ENCODE data around the gene REXO1.
A peak's percentile ranks its signal among the peaks of the same experiment; 100 is the strongest.
"Not testable (repeated sequence)": the region's sequence is repeated elsewhere in the genome, so short reads cannot be mapped to it uniquely, and the experiment has no call there.

Gene REXO1, protein sequence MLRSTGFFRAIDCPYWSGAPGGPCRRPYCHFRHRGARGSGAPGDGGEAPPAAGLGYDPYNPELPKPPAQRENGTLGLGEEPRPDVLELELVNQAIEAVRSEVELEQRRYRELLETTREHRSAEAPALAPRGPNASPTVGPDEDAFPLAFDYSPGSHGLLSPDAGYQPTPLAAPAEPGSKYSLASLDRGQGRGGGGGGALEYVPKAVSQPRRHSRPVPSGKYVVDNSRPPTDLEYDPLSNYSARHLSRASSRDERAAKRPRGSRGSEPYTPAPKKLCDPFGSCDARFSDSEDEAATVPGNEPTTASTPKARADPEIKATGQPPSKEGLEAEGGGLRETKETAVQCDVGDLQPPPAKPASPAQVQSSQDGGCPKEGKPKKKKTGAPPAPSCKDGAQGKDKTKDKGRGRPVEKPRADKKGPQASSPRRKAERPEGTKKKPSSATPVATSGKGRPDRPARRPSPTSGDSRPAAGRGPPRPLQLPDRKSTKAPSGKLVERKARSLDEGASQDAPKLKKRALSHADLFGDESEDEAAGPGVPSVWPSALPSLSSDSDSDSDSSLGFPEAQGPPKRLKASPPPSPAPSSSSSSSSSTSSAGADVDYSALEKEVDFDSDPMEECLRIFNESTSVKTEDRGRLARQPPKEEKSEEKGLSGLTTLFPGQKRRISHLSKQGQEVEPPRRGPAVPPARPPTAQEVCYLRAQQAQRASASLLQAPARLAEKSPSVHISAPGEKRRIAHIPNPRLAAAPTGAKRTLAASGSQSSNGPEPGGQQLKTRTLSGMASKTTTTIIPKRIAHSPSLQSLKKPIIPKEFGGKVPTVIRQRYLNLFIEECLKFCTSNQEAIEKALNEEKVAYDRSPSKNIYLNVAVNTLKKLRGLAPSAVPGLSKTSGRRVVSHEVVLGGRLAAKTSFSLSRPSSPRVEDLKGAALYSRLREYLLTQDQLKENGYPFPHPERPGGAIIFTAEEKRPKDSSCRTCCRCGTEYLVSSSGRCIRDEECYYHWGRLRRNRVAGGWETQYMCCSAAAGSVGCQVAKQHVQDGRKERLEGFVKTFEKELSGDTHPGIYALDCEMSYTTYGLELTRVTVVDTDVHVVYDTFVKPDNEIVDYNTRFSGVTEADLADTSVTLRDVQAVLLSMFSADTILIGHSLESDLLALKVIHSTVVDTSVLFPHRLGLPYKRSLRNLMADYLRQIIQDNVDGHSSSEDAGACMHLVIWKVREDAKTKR
- total RNA-seq: 56.1 to 94.5 (median 88.9) reads per million in 3 experiments

DNA sequence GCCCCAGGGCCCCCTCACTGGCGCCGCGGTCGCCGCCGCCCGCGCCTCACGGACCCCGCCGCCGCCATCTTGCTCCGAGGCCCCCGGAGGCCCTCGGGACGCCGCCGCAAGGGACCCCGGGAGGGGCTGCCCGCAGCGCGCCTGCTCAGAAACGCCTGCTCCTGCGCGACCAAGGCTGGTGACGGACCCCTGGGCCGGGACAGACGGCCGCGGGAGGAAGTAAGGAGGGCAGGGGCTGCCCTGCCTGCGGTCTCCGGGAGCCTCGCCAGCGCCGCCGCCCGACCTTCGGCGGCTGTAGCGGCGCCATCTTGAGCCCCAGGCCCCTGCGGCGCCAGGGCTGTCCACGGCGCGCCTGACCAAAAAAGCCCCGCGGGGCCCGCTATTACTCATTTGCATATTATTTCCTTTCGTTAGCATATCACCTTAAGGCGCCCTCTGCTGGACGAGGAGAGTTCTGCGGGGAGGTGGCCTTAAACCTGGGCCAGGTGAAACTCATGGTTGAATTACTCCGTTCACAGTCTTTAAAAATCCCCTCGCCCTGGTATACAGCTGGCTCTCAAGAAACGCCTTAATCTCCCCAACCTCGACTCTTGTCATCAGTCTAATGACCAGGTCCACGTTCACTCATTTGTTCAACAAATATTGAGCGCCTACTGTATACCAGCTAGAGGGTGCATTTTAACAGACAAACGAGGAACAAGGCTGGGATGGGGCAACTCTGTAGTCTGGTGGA lies at the start of gene REXO1:
Gene REXO1 (minus strand): TSS at position 85 of the 733 bp plus-strand sequence. CDS start 125 bp downstream, outside the sequence.
- peak; percentile 96 for DNase-seq

DNA sequence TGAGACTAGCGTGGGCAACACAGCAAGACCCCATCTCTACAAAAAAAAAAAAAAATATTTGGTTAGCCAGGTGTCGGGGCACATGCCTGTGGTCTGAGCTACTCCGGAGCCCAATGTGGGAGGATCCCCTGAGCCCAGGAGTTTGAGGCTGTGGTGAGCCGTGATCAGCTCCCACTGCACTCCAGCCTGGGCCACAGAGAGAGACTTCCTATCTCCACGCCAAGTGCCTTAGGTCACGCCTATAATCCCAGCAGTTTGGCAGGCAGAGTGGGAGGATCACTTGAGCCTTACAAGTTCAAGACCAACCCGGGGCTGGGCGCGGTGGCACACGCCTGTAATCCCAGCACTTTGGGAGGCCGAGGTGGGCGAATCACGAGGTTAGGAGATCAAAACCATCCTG lies 48.2 kb upstream of the REXO1 start:
- no peak for DNase-seq

DNA sequence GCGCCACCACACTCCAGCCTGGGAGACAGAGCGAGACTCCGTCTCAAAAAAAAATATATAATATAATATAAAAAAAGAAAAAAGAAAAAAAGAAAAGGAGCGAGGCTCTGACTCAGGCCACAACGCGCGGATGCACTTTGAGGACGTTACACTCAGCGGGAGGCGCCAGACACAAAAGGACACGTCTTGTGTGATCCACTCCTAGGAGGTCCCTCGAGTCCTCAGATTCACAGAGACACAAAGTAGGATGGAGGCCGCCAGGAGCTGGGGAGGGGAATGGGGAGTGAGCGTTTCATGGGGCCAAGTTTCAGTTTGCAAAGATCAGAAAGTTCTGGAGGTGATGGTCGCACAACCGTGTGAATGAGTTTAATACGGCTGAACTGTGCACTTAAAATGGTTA lies 45.5 kb upstream of the REXO1 start:
- DNase-seq: no peak

DNA sequence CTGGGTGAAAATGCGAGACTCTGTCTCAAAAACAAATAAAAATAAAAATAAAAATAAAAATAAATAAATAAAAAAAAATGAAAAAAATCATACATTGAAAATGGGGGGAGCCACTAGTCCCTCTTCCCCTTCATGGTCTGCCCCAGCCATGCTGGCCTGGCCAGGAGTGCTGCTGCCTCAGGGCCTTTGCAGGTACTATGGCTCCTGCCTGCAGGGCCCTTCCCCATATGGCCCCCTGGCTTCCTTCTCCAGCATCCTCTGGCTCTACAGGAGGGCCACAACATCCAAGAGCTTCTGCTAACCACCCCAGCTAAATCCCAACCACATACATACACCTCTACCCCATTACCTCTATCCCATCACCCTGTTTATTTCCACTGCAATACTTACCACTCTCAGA lies 41.6 kb upstream of the REXO1 start:
- DNase-seq: no peak

DNA sequence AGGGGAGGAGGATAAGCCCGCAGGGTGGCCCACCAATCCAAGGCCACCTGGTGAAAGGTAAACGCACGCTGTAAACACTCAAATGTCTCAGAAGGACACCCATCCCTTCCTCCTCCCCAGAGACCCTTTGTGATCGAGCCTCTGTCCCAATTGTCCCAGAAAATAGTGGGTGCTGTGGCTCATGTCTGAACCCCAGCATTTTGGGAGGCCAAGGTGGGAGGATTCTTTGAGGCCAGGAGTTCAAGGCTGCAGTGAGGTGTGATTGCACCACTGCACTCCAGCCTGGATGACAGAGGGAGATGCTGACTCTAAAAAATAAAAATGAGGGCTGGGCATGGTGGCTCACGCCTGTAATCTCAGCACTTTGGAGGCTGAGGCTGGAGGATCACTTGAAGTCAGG lies 40.1 kb upstream of the REXO1 start:
- no peak for DNase-seq

DNA sequence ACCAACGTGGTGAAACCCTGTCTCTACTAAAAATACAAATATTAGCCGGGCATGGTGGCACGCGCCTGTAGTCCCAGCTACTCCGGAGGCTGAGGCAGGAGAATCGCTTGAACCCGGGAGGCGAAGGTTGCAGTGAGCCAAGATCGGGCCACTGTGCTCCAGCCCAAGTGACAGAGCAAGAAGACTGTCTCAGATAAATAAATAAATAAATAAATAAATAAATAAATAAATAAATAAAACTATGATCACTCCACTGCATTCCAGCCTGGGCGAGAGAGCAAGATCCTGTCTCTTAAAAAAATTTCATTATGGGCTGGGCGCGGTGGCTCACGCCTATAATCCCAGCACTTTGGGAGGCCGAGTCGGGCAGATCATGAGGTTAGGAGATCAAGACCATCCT lies 38.1 kb upstream of the REXO1 start:
- not testable (repeated sequence) for DNase-seq

DNA sequence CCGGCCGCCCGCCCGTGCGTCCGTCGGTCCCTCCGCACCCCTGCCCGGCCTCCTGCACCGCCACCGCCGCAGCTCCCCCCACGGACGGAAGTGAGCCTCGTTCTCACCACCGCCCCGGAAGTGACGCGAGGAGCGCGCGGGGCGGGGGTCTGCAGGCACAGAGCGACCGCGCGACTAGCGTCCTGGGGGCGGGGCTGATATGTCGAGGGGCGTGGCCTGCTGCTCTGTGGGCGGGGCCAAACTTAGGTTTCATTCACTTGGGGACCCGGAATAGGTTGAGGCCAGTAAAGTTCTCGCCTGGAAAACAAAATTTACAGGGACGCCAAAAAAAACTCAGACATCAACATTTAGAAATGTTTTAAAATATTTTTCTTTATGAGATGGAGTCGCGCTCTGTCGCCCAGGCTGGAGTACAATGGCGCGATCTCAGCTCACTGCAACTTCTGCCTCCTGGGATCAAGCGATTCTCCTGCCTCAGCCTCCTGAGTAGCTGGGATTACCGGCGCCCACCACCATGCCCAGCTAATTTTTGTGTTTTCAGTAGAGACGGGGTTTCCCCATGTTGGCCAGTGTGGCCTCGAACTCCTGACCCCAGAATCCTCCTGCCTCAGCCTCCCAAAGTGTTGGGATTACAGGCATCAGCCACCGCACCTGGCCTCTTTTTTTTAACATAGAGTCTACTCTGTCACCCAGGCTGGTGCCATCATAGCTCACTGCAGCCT lies 37.3 kb upstream of the REXO1 start, which contains the start of gene ABHD17A:
Gene ABHD17A (minus strand): TSS at position 99 of the 722 bp plus-strand sequence. CDS start 3,930 bp downstream, outside the sequence.
- peak; percentile 89 for DNase-seq

DNA sequence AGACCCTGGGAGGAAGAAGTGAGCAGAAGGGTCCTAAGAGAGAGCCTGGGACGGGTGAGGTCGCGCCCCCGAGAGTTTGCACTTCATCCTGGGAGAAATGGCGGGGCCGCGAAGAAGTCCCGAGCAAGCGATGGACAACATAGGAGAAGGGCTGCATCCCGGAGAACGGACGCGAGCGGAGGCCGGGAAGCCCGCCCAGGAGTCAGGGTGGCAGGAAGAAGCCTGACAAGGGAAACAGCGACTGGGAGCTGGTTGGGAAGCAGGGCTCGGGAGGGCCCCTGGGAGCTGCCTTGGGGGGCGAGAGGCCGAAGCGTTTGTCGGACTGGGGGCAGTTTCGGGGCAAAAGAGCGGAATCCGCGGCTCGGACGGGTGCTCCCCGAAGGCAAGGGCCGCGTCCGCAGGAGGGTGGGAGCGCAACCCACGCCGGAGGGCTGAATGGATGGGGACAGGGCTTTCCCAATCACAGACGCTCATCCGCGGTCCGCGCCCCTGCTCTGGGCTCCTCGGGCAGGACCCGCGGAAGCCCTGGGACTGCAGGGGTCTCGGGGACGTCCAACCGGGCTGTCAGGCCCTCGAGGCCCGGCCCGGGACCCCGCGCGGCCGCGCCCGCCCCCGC lies 36.5 kb upstream of the REXO1 start:
- DNase-seq: no peak

DNA sequence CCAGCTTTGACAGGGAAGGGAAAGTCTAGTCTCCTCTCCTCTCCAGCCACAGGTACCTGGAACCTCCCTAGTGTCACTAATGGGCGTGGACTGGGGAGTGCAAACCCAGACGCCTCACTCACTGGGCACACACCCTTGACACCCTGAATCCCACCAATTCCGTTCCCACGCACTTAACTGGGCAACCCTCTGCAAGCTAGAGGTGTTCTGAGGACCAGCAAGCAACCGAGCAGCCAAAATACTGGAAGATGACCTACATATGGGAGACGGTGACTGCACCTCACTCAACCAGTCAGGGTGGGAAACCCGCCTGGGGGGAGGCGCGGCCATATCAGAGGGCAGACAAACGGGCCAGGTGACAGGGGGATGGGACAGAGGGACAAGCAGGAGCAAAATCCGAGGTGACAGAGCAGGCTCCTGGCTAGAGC lies 36.0 kb upstream of the REXO1 start:
- DNase-seq: peak; percentile 56

DNA sequence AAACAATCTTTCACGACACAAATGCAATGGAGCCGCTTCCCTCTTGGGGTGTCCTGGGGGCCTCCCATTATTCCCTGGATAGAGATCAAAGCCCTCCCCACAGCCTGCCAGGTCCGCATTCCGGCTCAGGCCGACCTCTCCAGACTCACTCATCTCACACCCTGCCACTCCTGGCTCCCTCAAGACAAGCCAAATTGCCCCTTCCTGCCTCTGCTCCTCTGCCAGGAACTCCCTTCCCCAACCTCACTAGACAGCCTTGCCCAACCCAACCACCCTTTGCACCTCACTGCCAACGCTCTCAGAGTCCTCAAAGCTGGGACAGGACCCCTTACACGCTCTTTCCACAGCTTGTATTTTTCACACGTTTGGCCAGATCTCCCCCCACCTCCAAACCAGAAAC lies 35.5 kb upstream of the REXO1 start:
- no peak for DNase-seq

DNA sequence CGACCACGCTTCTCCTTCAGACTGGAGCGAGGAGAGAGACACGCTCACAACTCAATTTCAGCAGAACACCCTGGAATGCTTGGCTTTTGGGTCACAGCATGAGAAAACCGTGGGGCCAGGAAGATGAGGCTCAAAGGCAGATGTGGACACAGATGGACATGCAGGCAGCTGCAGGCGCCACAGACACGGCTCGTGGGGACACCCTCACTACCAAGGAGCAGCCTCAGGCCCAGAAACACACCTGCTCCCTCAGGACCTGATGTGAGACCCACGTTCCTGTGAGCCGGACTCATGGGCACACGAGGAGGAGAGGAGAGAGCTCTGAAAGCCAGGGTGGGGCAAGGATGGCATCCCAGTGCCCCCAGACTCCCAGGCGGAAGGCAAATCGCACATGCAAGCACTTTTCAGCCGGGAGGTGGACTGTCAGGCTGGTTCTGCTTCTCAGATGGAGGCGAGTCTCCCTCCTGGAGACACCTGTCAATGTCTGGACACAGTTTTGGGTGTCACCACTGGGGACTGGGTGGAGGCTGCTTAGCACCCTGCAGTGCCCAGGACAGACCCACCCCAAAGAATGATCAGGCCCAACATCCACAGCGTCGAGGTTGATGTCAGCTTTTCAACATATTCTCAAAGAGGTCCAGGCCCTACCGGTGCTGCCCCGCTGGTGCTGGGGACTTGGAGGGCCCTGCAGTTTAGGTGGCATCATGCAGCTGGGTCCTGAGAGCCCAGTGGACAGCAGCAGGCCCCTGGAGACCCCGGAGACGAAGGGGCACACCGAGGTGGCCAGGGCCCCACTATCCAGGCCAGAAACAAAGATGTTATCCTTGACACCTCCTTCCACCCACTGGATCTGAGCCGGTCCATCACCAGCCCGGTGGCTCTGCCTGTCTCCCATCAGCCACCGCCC lies 34.8 kb upstream of the REXO1 start:
- DNase-seq: no peak

DNA sequence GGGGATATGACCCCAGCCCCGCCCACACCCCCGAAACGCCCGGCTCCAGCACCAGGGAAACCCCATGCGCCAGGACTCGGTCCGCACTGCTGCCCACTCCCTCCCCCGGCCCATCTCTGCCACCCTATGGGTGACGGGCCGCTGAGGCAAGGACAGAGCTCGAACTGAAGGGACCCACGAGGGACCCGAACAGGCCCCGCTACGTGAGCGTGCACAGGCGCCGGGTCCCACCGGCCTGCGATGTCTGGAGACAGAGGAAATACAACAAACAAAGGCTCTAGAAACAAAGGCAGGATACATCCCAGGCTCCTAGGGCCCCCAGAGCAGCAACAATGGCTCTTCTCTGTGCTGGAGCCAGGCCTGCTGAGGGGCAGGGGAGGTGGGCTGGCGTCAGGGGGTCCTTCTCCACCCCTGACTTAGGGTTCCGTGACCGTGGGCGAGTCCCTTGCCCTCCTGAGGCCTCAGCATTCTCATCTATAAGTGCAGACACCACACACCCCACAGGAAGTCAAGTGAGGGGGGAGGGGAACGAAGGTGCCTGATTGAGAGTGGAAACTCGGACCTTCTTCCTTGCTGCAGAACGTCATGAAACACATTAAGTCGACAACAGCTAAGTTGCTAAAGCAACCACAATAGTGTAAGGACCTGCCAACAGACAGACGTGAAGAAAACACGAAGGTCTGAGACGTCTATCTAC lies 34.0 kb upstream of the REXO1 start:
- peak; percentile 88 for DNase-seq

DNA sequence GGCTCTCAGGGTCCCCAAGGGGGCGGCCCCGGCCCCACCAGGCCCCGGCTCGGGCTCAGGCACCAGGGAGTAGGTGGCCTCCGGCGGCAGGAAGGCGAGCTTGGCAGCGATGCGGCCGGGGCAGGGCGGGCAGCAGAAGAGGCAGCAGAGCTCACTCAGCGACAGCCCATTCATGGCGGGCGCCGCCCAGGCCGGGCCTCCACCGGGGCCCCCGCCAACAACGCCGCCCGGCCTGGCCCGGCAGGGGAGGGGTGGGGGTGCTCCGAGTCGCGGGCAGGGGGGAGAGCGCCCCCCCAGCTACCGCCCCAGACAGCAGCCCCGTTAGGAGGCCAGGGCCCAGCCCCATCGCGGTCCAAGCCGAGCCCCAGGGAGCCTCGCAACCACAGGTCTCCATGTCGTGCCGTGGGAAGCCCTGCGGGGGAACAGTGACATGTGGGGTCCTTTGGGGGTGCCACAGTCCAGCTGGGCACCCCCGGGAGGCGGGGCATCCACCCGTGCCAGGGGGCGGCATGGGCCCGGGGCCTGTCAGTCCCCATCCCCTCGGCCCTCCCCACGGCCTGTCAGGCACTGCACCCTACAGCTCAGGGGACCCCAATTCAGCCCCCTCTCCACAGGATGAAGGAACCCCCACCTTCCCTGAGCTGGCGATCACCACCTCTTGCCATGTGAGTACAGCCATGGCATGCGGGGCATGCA lies 33.3 kb upstream of the REXO1 start:
- DNase-seq: not testable (repeated sequence)

DNA sequence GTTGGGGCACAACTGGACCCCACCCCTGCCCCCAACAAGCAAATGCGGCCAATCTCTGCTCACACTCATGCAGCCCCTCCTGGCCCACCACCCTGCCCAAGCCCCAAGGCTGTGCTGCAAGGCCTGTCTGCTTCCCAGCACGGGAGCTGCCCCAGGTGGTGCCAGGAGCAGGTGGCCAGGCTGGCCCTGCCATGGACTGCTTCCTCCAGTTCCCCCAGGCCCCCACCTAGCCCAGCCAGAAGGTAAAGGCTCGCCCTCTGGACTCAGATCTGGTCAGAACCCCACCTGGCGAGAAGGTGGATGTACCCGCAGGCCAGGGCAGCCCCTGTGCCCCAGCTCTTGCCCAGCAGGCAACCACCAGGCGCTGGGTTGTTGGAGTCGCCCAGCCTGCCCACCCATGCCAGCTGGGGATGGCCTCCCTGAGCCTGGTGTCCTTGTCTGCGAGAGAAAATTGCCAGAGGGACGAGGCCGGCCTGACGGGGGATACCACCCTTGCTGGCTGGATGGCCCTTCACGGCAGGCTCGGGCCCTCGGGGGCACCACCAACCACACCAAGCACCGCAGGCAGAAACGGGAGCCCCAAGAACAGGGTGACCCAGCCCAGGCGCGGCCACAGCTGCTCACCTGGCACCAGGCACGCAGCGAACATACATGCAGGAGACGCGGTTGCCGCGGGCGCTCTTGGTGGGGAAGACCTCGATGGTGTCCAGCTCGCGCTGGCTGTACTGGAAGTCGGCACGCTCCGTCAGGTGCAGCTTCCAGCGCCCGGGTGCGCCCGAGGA lies 32.5 kb upstream of the REXO1 start:
- no peak for DNase-seq

DNA sequence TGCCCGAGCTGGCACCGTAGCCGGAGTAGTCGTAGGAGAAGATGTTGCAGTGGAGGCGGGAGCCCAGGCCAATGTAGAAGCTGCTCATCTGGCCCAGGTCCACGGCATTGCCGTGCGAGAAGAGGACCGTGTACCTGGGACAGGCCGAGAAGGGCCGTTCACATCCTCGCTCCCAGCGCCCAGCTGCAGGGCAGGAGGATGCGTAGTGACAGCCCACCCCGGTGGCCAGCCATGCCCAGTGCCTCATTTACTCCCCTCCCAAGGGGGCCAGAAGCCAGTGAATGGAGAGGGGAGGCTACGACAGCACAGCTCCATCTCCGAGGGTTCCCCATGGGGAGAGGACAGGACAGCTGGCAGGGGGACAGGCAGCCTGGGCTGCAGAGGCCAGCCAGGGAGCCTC lies 31.7 kb upstream of the REXO1 start:
- DNase-seq: not testable (repeated sequence)

DNA sequence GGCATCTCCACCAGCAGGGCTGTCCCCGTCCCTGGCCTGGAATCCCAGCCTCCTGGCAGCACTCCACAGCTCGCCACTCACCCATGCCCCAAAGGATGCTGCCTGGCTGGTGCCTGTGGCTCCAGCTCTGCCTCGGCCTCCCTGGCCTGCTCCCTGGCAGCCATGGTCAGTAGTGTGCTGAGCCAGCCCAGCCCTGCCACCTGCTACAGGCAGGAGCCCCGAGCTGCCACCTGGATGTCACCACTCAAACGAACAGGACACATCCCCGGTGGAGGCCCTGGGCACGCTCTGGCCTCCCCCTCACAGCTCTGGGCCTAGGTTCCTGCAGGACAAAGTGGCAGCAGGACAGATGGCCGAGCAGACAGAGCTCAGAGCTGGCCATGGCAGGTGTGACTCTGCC lies 30.3 kb upstream of the REXO1 start:
- not testable (repeated sequence) for DNase-seq

DNA sequence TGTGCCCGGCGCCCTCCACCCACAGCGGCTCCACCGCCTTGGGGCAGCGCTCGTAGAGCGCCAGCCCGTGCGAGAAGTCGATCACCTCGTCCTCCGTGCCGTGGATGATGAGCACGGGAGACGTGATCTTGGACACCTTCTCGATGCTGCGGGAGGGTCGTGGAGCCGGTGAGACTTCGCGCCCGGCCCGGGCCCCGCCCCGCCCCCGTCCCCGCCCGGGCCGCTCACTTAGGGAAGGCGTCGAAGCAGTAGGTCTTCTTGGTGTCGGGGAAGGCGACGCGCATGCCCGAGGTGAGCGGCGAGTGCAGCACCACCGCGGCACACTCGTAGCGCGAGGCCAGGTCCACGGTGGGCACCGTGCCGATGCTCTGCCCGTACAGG lies 29.0 kb upstream of the REXO1 start:
- DNase-seq: not testable (repeated sequence)

All from central memory CD4-positive, alpha-beta T cell (primary cell).